Measurements from ENCODE around the gene TTC7B.

GRCh38 chr14:90587918-90588317 lies 228.3 kb downstream of the TTC7B start:
- TF ChIP-seq CTCF (IDR thresholded peaks at IDR 0.05; ENCODE audit: borderline replicate concordance, extremely low read depth, low read length, poor library complexity, severe bottlenecking) (no peak), EZH2 (IDR thresholded peaks at IDR 0.05; ENCODE audit: borderline replicate concordance, low read depth, low read length, severe bottlenecking) (no peak)
